ENCODE results near the gene ABHD5.

The ABHD5 gene

GRCh38 chr3:43718296-43718695 lies 27.6 kb downstream of the ABHD5 start:
- no peak for DNase-seq (ENCODE audit: low spot score)

GRCh38 chr3:43723121-43723734 lies 32.5 kb downstream of the ABHD5 start:
- no peak for DNase-seq (ENCODE audit: low spot score)

GRCh38 chr3:43726521-43726920 lies 35.8 kb downstream of the ABHD5 start:
- no peak for DNase-seq (ENCODE audit: low spot score)

- no peak for DNase-seq (ENCODE audit: low spot score)
Observed at GRCh38 chr3:43727930-43728329, 37.2 kb downstream of the ABHD5 start.

GRCh38 chr3:43728476-43728875 lies 37.7 kb downstream of the ABHD5 start:
- no peak for DNase-seq (ENCODE audit: low spot score)

GRCh38 chr3:43728947-43729346 lies 38.2 kb downstream of the ABHD5 start:
- DNase-seq (ENCODE audit: low spot score): no peak

- no peak for DNase-seq (ENCODE audit: low spot score)
Observed at GRCh38 chr3:43729707-43730414, 39.1 kb downstream of the ABHD5 start.

GRCh38 chr3:43732747-43733425 lies 42.1 kb downstream of the ABHD5 start:
- no peak for DNase-seq (ENCODE audit: low spot score)

GRCh38 chr3:43733459-43734384 lies 43.0 kb downstream of the ABHD5 start:
- no peak for DNase-seq (ENCODE audit: low spot score)

- DNase-seq (ENCODE audit: low spot score): no peak
Observed at GRCh38 chr3:43734685-43735084, 43.9 kb downstream of the ABHD5 start.

GRCh38 chr3:43735618-43736017 lies 44.9 kb downstream of the ABHD5 start:
- no peak for DNase-seq (ENCODE audit: low spot score)

- DNase-seq (ENCODE audit: low spot score): no peak
Observed at GRCh38 chr3:43736558-43737440, 46.1 kb downstream of the ABHD5 start.

GRCh38 chr3:43738305-43738704 lies 47.6 kb downstream of the ABHD5 start:
- DNase-seq (ENCODE audit: low spot score): no peak

- DNase-seq (ENCODE audit: low spot score): no peak
Observed at GRCh38 chr3:43742920-43743319, 52.2 kb downstream of the ABHD5 start.

- no peak for DNase-seq (ENCODE audit: low spot score)
Observed at GRCh38 chr3:43747641-43748040, 56.9 kb downstream of the ABHD5 start.

- no peak for DNase-seq (ENCODE audit: low spot score)
Observed at GRCh38 chr3:43748179-43748578, 57.4 kb downstream of the ABHD5 start.

- DNase-seq (ENCODE audit: low spot score): no peak
Observed at GRCh38 chr3:43748645-43749044, 57.9 kb downstream of the ABHD5 start.

GRCh38 chr3:43752905-43753304 lies 62.2 kb downstream of the ABHD5 start:
- DNase-seq (ENCODE audit: low spot score): no peak

GRCh38 chr3:43753741-43754715 lies 63.3 kb downstream of the ABHD5 start:
- DNase-seq (ENCODE audit: low spot score): no peak

Measured in D341Med (cell line).